Activated naive CD4-positive, alpha-beta T cell treated with anti-CD3 and anti-CD28 coated beads, Interleukin-2, amount 50 U/mL, for 16 hours (primary cell): ENCODE data around the gene SLC6A3.
"Not testable (repeated sequence)": the region's sequence is repeated elsewhere in the genome, so short reads cannot be mapped to it uniquely, and the experiment has no call there.

ENCODE experiments used
- DNase-seq: peaks from one replicate; pipeline ENCODE4 v3.0.0-alpha.2; 2020

SLC6A3 gene

DNA sequence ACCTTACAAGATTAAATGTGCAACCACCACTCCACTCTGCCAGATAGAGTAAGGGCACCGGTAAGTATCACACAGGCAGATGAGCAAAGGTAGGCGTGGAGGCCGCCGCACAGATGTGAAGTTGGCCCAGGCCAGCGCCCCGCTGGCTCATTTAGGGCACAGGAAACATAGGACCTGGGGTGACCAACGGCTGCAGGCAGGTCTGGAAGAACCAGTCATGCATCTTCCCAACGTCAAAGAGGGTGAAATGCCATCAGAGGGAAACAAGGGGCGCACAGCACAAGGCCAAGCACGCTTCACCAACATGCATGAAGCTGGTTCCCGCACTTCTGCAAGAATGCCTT lies 31.7 kb upstream of the SLC6A3 start:
- no peak for DNase-seq

DNA sequence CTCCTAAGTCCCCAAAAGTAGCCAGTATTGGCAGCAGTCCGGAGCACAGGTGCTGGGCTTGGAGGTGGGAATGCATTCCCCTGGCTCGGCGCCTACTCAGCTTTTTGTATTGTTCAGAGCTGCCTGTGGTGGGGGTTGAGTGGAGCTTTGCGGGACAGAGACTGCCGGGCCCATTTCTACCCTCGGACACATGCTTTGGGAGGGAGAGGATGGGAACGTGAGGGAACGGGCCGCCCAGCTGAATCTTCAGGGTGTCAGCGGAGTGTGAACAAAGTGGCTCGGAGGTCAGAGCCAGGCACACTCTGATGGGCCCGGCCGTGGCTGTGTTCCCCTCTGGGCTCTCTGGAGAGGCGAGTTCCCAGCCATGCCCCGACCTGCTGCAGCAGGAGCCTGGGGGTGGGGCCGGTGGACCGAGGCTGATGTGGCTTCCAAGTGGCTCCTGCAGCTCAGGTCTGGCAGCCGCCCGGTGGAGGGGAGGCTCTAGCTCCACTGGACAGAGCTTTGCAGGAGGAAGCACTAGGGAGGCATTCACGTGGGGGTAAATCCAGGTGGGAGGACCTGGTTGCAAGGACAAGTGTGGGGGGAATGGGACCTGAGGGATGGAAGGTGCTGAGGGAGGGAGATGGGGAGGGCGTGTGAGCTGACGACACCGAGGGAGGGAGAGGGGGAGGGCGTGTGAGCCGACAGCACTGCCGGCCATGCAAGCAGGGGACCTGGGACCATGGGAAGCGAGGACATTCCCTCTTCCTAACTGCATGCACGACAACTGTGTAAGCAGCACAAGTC lies 31.1 kb upstream of the SLC6A3 start:
- peak; percentile 9 for DNase-seq

DNA sequence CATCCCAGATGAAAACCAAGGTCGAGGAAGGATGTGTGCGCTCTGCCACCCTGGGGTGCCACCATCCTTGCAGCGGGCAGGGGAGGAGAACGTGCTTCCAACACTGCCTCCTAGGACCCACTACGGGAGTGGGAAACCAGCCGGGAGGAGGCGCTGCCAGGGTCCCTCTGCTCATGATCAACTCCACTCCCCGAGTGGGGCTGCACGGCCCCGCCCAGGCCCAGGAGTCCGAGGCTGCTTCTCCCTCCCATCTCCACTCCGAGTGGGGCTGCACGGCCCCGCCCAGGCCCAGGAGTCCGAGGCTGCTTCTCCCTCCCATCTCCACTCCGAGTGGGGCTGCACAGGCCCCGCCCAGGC lies 30.3 kb upstream of the SLC6A3 start:
- DNase-seq: not testable (repeated sequence)

DNA sequence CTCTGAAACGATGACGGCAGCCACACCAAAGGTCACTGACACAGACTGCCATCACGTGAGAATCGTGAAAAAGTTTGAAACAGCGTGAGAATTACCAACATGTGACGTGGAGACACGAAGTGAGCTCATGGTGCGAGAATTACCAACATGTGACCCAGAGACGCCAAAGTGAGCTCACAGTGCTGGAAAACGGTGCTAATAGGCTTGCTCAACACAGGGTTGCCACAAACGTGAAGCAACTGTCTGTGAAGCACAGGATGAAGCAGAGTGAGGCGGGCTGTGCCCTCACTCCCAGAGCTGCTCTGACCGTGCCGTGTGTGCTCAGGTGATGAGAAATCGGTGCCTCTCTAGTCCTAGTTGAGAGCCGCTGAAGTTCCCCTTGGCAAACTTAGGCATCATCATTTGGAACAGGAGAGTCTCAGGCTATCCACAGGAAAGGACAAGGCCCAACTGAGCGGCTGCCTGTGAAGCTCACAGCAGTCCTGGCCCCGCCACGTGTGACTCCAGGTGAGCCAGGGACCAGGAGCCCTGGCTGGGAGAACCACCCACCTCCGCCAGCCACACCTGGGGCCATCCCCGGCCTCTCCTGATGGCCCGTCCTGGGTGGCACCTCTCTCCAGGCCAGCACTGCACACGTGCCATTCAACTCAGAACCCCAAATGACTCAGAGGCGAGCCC lies 29.8 kb upstream of the SLC6A3 start:
- no peak for DNase-seq

GRCh38 chr5:1474183-1474839 lies 29.1 kb upstream of the SLC6A3 start:
- DNase-seq: no peak

DNA sequence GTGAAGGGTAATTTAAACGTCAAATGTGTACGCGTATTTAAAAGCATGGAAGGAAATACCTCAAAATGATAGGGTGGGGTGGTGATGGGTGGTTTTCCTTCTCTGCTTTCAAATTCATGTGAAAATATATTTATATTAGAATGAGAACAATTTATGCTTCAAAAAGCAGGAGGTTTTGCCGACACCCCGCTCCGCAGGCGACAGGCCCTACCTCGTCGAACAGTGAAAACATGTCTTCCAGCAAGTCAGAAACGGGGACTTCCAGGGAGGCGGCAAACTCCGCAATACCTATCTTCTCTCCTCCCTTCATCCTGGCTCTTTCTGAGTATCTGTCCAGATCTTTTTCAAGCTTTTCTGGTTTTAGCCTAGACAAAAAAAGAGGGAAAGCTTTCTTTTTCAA lies 28.5 kb upstream of the SLC6A3 start:
- no peak for DNase-seq

DNA sequence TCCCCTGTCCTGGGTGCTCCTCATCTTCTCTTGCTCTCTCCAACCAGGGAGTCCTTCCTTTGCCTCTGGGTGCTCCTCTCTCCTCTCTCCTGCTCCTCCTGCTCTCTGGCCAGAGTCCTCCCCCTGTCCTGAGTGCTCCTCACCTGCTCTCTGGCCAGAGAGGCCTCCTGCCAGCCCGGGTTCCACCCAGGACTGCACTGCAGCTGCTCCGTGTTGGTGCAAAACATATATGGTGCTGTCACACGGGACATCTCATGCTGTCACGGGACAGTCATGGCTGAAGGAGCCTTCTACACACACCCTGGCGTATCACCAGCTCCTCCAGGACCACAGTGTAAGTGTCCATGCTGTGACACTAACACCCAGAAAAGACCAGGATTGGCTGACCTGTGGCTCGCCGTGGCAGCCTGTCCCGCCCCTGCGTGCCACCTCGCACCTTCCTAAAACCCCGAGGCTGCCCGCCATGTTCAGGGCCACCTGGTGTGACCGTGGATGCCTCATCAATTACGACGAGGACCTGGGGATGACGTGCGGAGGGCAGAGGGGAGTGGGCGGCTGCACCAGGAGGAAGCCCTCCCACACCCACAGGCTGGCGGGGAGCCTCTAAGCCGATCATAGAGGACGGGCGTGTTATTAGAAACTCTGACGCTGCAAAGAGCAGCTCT lies 27.9 kb upstream of the SLC6A3 start:
- no peak for DNase-seq

DNA sequence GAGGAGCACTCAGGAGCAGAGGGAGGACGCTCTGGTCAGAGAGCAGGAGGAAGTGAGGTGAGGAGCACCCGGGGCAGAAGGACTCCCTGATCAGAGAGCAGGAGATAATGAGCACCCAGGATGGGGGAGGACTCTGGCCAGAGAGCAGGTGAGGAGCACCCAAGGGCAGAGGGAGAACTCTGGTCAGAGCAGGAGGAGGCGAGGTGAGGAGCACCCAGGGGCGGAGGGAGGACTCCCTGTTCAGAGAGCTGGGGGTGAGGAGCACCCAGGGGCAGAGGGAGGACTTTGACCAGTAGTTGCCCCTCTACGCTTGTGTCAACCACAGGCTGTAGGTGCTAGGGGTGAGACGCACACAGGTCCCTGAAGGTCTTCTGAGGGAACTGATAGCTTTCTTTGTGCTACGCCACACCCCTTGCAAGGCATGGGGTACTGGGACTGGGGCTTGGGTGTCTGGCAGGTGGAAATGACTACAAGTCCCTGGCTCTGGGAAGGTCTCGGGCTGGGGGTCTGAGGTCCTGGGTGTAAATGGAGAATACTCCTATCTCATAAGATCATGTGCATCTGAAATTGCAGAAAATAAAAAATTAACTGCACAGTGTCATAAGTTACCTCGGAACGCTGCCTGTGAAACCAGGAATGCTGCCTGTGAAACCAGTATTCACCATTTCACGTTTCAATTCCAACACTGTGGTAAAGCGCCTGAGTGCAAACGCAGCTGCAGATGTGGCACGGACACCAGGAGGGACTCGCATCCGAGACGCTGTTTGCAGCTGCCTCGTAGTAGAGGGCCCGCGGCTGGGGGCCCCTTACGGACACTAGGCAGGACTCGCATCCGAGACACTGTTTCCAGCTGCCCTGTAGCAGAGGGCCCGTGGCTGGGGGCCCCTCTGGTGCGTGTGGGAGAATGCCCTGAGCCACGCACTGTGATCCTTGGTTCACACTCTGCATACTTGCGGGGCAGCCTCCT lies 27.0 kb upstream of the SLC6A3 start:
- DNase-seq: no peak

DNA sequence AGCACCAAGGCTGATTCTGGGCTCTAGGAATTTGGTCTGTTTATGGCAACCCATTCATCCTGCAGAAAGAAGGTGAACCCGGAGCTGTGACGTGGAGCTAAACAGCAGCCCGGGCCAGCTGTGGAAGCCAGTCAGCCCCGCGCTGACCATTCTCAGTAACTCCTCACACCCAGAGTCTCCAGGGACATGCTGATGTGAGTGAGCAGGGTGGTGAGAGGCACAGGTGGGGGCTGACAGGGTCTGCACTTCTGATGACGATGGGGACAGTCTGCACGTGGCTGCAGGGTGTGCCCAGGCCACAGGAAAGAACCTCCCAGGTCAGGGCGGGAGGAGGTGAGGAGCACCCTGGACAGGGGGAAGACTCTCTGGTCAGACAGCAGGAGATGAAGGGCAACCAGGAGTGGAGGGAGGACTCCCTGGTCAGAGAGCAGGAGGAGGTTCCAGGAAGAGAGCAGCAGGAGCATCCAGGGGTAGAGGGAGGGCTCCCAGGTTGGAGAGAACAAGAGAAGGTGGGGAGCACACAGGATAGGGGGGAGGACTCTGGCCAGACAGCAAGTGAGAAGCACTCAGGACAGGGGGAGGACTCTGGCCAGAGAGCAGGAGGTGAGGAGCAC lies 26.1 kb upstream of the SLC6A3 start:
- DNase-seq: no peak

DNA sequence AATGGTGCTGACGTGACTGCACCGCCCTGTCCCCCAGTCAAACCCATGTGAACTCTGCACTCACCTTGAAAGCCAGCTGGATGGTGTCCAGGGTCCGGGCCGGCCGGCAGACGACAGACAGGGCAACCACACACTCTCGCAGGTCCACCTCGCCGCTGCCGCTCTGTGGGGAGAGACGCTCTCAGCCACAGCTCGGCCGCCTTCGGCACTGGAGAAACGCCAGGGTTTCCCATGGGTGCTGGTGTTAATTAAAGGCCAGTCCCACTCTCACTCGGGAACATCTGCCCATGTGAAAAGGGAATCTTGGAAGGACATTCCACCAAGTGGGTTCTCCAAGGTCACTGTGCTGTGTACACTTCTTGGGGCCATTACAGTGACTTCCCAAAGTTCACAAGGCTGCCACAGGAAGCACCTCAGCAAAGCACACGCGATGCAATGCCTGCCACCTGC lies 25.5 kb upstream of the SLC6A3 start:
- DNase-seq: no peak

DNA sequence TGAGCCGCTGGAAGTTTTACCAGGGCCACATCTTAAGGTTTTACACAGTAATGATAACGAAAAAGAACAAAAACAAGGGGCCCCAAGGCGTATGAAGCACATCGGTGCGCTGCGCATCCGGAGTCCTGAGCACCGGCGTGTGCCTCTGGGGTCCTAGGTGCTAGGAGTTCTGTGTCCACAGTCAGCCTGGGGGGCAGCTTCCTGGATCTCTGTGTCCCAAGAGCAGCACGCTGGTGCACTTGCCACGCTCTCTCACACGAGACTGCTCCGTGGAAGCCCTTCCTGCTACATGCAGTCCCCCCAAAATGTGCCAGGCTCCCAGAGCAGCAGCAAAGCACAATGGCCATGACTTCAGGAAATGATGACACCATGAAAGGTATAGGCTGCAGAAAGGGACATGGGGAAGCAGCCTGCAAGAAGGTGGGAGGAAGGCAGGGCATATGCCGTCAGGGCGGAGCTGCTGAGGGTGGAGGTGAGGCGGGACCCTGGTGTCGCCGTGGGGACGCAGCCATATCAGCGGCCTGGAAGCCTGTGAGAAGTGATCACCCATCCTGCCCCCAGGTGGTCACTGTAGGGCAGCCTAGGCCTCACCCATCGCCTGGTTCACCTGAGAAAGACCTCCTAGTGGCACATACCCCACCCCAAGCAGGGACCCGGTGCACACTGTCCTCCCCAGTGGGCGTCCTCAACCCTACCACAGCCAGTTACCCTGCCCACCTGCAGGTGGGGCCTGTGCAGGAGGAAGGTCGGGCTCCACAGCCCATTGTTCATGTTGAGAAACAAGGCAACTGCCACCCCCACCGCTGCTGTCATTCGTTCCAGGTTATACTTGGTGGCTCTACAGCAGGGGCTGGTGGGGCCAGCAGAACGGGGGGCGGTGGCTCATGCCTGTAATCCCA lies 23.6 kb upstream of the SLC6A3 start:
- no peak for DNase-seq

- DNase-seq: no peak
These were observed 23.0 kb upstream of the SLC6A3 start for GRCh38 chr5:1468247-1468612.

- DNase-seq: no peak
These were observed 22.4 kb upstream of the SLC6A3 start for GRCh38 chr5:1467341-1468246.

- peak; percentile 9 for DNase-seq
These were observed 21.5 kb upstream of the SLC6A3 start for GRCh38 chr5:1466631-1467265.

- no peak for DNase-seq
These were observed 20.8 kb upstream of the SLC6A3 start for GRCh38 chr5:1465966-1466471.

- DNase-seq: no peak
These were observed 19.9 kb upstream of the SLC6A3 start for GRCh38 chr5:1465117-1465516.

GRCh38 chr5:1464511-1464910 lies 19.3 kb upstream of the SLC6A3 start:
- no peak for DNase-seq

DNA sequence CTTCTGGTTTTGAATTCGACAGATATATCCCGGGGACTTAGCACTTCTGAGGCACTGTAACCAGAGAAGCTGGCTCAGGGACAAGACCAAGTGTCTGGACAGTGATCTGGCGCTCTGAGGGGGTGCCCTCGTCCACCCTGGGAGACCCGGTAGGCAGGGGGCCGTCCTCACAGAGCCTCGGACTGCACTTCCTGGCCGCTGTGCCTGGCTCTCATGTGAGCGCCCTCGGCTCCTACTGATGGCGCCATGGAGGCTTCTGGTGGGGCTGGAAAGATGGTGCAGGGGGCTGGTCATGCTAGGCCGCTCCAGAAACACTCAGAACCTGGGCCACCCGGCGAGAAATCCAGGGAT lies 18.8 kb upstream of the SLC6A3 start:
- DNase-seq: no peak
